ENCODE results near the gene CFAP46.
"Not testable (repeated sequence)": the region's sequence is repeated elsewhere in the genome, so short reads cannot be mapped to it uniquely, and the experiment has no call there.

Gene CFAP46

GRCh38 chr10:132979491-132980425 lies 37.4 kb upstream of the CFAP46 start:
- DNase-seq: no peak

GRCh38 chr10:132978542-132978941 lies 36.2 kb upstream of the CFAP46 start:
- DNase-seq: no peak

DNA sequence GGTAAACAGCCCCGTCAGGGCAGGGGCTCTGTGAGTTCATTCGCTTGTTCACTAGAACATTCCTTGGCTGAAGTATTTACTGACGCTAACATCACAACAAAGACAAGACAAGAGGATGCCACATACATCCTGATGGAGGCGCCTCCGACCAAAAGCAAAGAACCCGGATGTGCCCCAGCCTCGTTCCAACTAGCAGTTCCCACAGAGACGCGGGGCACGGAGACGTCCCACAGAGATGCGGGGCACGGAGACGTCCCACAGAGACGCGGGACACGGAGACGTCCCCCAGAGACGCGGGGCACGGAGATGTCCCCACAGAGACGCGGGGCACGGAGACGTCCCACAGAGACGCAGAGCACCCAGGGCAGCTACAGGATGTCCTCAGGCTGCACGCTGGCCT lies 35.4 kb upstream of the CFAP46 start:
- DNase-seq: no peak

GRCh38 chr10:132977076-132977475 lies 34.7 kb upstream of the CFAP46 start:
- no peak for DNase-seq

DNA sequence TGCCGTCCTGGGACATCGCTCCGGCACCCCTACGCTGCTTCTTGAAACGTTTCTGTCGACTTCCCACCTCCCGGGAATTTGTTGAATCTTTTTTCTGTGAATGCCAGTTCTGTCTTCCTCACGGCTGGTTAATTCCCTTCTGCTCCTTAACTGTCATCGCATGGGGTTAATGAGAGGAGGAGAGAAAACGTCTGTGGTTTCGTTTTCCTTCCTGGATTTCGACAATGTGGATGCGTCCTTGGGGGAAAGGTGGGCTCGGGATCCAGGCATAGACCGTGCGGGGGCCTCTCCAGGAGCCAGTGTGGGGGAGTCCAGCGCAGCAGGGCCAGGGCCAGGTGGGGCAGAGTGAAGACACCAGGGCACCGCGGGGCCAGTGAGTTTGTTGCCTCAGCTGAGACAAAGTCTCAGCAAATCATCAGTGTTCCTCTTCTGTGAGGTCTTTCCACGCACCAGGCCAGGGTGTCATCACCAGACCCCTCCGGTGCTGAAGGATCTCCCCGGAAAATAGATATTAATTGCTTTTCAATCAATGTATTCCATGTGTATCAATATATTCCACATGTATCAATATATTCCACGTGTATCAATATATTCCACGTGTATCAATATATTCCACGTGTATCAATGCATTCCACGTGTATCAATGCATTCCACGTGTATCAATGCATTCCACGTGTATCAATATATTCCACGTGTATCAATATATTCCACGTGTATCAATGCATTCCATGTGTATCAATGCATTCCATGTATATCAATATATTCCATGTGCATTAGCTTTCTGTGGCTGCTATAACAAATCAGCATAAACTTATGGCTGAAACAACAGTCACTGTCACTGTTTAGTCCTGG lies 33.7 kb upstream of the CFAP46 start:
- DNase-seq: no peak

- no peak for DNase-seq
Observed at GRCh38 chr10:132974886-132975830, 32.8 kb upstream of the CFAP46 start.

DNA sequence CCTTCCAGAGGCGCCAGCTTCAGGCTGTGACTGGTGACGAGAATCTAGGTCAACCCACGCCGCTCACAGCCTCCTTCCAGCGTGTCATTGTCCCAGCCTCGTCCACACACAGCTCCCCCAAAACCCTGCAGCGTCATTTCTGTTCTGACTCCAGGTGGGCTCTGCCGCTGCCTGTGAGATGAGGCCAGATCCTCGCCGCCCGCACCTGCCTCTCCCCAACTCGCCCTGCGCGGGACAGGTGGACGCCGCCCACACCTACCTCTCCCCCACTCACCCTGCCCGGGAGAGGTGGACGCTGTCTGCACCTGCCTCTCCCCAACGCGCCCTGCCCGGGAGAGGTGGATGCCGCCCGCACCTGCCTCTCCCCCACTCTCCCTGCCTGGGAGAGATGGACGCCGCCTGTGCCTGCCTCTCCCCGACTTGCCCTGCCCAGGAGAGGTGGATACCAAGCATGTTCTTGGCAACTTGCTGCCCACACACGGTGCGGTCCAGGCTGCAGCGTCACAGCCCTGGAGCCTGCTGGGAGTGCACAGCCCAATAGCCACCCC lies 32.0 kb upstream of the CFAP46 start:
- no peak for DNase-seq

DNA sequence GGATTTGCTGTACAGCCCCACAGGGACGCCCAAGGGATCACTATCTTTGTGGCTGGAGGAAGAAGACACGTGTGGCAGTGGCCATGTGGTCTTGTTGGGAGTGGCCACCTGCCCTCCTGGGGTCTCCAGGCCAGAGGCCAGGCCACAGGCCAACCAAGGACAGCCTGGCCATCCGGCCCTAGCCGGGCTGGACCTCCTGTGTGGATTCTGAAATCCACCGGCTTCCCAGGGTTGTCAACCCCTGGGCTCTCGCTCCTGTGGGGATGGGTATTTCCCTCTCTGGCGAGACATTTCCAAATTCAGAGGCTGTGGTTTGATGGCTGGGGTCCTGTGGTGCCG lies 31.5 kb upstream of the CFAP46 start:
- no peak for DNase-seq

- no peak for DNase-seq
Observed at GRCh38 chr10:132972986-132973902, 30.9 kb upstream of the CFAP46 start.

- DNase-seq: no peak
Observed at GRCh38 chr10:132972149-132972985, 30.0 kb upstream of the CFAP46 start.

DNA sequence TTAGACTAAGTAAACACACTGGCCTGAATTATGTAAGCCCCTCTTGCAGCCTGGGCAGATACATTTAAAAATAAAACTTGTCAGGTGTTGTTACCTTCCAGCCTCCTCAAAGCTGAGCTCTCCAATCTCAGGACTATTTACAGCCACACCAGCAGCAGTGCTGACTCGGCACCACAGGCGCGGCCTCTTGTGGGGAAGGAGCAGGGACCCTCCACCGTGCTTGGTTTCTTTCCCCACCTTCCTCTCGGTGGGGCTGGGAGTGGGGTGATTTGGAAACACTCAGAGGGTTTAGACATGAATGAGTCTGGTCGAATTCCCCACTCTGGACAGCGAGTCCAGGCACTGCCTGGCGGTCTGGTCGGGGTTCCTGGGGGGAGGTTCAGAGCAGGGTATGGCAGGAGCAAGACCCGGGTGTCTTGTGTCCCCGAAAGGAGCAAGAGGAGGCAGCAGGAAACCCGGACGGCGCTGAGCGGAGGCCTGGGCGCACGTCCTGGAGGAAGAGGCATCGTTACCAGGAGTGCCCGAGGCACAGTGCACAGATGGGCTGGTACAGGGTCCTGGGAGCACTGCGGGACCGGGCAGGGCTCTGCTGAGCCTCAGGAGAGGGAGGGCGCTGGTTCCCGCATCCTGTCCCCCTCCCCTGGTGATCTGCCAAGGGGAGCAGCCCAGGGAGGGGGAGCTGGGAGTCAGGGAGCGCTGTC lies 29.2 kb upstream of the CFAP46 start:
- DNase-seq: no peak

DNA sequence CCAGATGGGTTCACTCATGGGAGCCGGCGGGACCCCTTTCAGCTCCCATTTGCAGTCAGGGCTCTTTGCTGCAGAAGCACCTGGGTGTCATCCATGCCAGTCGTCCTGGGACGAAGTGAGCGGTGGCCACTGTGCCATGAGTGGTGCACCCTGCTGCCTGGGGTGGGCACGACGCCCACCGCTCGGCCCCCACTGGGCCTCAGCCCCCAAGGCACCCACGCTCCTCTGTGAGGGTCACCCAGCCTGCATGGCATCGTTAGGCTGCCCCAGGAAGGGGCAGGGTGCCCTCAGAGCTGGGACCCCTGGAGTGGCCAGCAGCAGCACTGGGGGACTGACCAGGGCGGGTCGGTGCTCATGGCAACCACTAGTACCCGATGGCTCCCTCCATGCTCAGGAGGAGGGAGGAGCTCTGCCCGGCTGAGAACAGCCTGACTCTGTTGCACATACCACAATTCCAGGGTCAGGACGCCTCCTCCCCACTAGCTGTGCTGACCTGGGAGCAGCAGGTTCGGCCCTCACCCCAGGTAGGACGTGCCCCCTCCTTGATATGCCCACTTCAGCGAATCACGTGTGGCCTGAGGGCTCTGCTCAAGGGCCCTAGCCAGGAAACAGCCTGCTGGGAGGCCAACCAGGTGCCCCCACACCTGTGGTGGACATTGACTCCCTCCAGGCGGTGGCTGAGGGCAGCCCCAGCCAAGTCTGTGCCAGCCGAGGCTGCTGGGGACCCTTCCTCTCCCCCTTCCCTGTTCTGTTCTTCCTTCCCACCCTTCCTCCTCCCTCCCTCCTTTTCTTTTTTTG lies 28.5 kb upstream of the CFAP46 start:
- no peak for DNase-seq

DNA sequence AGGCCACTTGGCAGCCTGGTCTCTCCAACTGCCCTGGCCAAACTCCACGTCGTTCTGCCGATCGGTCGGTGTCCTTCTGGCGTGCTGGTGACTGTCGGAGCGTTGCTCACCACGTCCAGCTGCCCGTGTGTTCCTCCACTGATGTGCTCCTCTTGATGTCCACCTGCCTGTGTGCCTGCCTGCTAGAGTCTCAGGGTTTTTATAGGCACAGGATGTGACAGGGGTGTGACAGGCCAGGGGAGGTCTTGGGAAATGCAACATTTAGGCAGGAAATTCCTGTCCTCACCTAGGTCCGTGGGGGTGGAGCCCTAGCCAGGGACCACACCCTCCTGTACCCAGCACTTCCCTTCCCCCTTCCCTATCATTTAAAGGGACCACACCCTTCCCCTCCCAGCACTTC lies 25.2 kb upstream of the CFAP46 start:
- no peak for DNase-seq

DNA sequence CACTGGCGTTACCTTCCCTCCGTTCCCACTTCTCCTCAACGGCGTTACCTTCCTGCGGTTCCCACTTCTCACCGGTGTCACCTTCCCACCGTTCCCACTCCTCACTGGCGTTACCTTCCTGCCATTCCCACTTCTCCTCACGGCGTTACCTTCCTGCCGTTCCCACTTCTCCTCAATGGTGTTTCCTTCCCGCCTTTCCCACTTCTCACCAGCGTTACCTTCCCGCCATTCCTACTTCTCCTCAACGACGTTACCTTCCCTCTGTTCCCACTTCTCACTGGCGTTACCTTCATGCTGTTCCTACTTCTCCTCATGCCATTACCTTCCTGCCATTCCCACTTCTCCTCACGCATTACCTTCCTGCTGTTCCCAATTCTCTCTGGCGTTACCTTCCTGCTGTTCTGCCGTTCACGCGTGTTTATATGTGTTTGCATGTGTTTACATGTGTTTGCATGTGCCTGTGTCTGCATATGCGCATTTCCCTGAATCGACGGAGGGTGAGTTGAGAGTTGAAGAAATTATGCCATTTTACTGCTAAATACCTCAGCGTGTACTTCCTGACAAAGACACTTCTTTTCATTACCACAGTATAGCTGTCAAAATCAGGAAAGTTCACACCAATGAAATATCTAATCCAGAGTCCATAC lies 23.2 kb upstream of the CFAP46 start:
- DNase-seq: no peak

DNA sequence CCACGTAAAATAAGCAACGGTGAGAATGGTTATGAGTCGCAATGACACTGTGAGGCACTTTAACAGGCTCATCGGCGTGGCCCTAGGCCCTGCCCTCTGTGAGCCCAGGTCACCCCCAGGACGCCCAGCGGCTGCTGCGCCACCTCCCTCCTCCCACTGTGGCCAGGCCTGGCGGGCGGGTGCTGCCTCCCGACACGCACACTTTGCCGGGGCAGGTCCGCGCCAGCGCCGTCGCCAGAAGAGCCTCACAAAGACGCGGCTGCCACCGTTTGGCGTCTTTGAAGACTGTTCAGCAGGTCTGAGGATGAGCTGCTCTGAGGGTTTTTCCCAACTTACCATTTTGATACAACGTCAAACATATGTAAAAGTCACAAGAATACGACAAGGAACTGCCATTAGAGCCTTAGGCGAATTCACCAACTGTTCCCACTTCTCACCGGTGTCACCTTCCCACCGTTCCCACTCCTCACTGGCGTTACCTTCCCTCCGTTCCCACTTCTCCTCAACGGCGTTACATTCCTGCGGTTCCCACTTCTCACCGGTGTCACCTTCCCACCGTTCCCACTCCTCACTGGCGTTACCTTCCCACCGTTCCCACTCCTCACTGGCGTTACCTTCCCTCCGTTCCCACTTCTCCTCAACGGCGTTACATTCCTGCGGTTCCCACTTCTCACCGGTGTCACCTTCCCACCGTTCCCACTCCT lies 22.5 kb upstream of the CFAP46 start:
- not testable (repeated sequence) for DNase-seq

- no peak for DNase-seq
Observed at GRCh38 chr10:132964231-132964630, 21.9 kb upstream of the CFAP46 start.

DNA sequence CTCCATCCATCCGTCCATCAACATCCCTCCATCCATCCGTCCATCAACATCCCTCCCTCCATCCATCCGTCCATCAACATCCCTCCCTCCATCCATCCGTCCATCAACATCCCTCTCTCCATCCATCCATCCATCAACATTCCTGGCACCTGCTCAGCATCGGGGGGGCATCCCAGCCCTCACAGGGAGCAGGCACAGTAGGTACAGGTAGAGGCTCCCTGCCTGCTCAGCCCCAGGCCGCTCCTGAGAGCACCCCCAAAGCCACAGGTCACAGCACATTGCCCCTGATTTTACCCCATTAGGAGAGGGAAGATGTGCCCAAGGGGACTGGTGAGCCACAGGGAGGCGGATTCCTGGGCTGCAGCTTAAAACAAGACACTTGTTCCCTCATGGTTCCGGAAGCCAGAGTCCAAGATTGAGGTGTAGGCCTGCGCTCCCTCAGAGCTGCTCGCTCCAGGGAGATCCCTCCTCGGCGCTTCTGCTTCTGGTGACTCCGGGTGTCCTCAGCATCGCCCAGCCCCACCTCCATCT lies 21.1 kb upstream of the CFAP46 start:
- DNase-seq: no peak

Data from NCI-H446 (cell line).